Neutrophil (primary cell): ENCODE data around the gene CDC14B.

Experiments
- H3K27ac ChIP-seq: fragments of 200-600 bp; sonication (generic); 2 replicates; pipeline ENCODE4 v1.5.1; 2016; ENCODE audit warnings: mild to moderate bottlenecking, moderate library complexity
- H3K27me3 ChIP-seq: fragments of 200-600 bp; sonication (generic); 2 replicates; pipeline ENCODE4 v1.6.0; 2016; ENCODE audit warnings: mild to moderate bottlenecking
- H3K36me3 ChIP-seq: fragments of 200-600 bp; sonication (generic); 2 replicates; pipeline ENCODE4 v1.5.1; 2017
- H3K4me1 ChIP-seq, 2 experiments: fragments of 200-600 bp in 1 of 2; sonication (generic) in 1 of 2; 1 replicate in 1 of 2; 2 replicates in 1 of 2; pipeline versions ENCODE4 v1.5.1 to v1.6.1; 2013 to 2016; ENCODE audit warnings: low read depth in 1 of 2, low read length in 1 of 2, mild to moderate bottlenecking in 1 of 2, moderate library complexity in 1 of 2; ENCODE audit not compliant: control insufficient read depth in 1 of 2, insufficient read depth in 1 of 2
- H3K4me3 ChIP-seq, 2 experiments: fragments of 200-600 bp in 1 of 2; sonication (generic) in 1 of 2; 1 replicate in 1 of 2; 2 replicates in 1 of 2; pipeline ENCODE4 v1.5.1; 2013 to 2016; ENCODE audit warnings: low read depth in 1 of 2, low read length in 1 of 2, mild to moderate bottlenecking in 1 of 2, moderate library complexity in 1 of 2
- H3K9me3 ChIP-seq: fragments of 200-600 bp; sonication (generic); 2 replicates; pipeline ENCODE4 v1.5.1; 2016
- CTCF ChIP-seq: fragments of 200-600 bp; sonication (generic); IDR thresholded peaks from 2 replicates; pipeline ENCODE4 v1.5.1; 2016; ENCODE audit warnings: antibody characterized with exemption

The CDC14B gene

GRCh38 chr9:96513622-96514021 lies 106.0 kb downstream of the CDC14B start:
- no peak for TF ChIP-seq CTCF
- H3K36me3 ChIP-seq = peaks cover 32% of the 10 kb centered on the region

GRCh38 chr9:96512240-96512639 lies 107.4 kb downstream of the CDC14B start:
- no peak for TF ChIP-seq CTCF
- Histone ChIP-seq H3K4me1 (no peaks in the 10 kb centered on the region), H3K9me3 (no peaks in the 10 kb centered on the region), H3K27ac (no peak overlapping the region), H3K4me3 (no peak overlapping the region), H3K36me3 (peaks cover 28% of the 10 kb centered on the region), H3K27me3 (no peaks in the 10 kb centered on the region)

More at GRCh38 chr9:96513622-96514021, 106.0 kb downstream of the CDC14B start:
- H3K4me1 ChIP-seq = no peaks in the 10 kb centered on the region
- H3K9me3 ChIP-seq = no peaks in the 10 kb centered on the region
- H3K4me3 ChIP-seq = no peak overlapping the region
- no peaks in the 10 kb centered on the region for H3K27me3 ChIP-seq
- H3K27ac ChIP-seq = no peak overlapping the region

- H3K27me3 ChIP-seq = no peaks in the 10 kb centered on the region
- H3K4me1 ChIP-seq = no peaks in the 10 kb centered on the region
- peaks cover 28% of the 10 kb centered on the region for H3K36me3 ChIP-seq
- TF ChIP-seq CTCF = no peak
- H3K27ac ChIP-seq = no peak overlapping the region
- no peak overlapping the region for H3K4me3 ChIP-seq
- no peaks in the 10 kb centered on the region for H3K9me3 ChIP-seq
Measured at GRCh38 chr9:96510258-96510657, 109.4 kb downstream of the CDC14B start.

- peaks cover 28% of the 10 kb centered on the region for H3K36me3 ChIP-seq
- H3K27ac ChIP-seq = no peak overlapping the region
- no peaks in the 10 kb centered on the region for H3K27me3 ChIP-seq
- TF ChIP-seq CTCF = no peak
- no peak overlapping the region for H3K4me3 ChIP-seq
- no peaks in the 10 kb centered on the region for H3K4me1 ChIP-seq
- H3K9me3 ChIP-seq = no peaks in the 10 kb centered on the region
Measured at GRCh38 chr9:96509848-96510247, 109.8 kb downstream of the CDC14B start.

- no peak overlapping the region for H3K4me3 ChIP-seq
- no peaks in the 10 kb centered on the region for H3K9me3 ChIP-seq
- H3K27ac ChIP-seq = no peak overlapping the region
- no peaks in the 10 kb centered on the region for H3K27me3 ChIP-seq
- TF ChIP-seq CTCF = no peak
- H3K4me1 ChIP-seq = no peaks in the 10 kb centered on the region
- peaks cover 23% of the 10 kb centered on the region for H3K36me3 ChIP-seq
Measured at GRCh38 chr9:96509026-96509425, 110.6 kb downstream of the CDC14B start.
